NCI-H510A treated with DMSO at 0.1 percent for 48 hours (cell line): Measurements from ENCODE around the gene GPSM1.
"Not testable (repeated sequence)": the region's sequence is repeated elsewhere in the genome, so short reads cannot be mapped to it uniquely, and the experiment has no call there.

Experiments used
- DNase-seq: peaks from one replicate; lab custom pipeline; 2025; lab: John Stamatoyannopoulos, UW

The GPSM1 gene

DNA sequence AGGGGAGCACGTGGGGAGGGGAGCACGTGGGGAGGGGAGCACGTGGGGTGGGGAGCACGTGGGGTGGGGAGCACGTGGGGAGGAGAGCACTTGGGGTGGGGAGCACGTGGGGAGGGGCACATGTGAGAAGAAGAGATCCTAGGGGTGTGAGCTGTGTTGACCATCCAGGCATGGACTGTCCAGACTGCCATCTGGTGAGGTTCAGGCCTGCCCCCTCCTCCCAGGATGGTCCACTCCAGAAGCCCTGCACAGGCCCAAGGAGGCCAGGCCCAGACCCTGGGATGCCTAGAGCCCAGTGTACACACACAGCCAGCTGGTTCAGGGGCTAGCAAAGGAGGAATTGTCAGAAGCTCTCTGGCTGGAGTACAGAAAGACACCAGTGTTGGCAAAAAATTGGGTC is 70.3 kb downstream of the GPSM1 start:
- DNase-seq = no peak

- no peak for DNase-seq
Observed at GRCh38 chr9:136398286-136398685, 70.9 kb downstream of the GPSM1 start.

GRCh38 chr9:136399176-136400037 is 72.1 kb downstream of the GPSM1 start:
- DNase-seq = no peak

GRCh38 chr9:136400038-136400834 is 72.9 kb downstream of the GPSM1 start, which contains the start of gene SNAPC4:
TSS of gene SNAPC4 (minus strand) at chr9:136400170. CDS start at chr9:136398428, 1,742 bp downstream.
- peak; percentile 84 for DNase-seq

DNA sequence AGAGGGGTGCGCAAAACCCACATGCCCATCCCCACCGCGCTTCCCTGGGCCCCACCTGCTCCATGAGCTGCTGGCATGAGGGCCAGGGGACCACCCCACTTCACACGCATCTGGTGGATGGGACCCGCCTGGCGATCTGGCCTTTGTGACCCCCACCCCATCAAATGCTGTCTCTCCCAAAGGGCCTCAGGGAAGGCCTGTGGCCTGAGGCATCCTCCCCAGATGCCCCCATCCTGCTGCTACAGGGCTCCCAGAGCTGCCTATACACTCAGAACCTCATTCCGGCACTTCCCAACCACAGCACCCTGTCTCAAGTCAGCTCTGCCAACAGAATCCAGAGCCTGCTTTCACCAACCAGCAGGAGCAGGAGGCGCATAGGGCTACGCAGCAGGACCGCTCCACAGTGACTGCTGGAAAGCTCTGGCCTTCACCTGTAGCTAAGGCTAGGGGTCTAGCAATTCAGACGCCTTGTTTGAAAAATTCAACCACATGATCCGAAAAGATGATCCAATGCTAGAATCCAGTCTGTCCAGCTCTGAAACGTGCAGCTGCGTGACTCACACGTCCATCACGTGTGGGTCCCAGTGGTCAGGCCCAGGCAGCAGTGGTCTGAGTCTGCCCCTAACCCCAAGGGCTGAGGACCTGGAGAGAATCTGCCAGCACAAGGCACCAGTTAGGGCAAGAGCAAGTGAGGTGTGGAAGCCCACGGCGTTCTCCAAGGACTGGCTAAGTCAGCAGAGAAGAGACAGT is 74.0 kb downstream of the GPSM1 start:
- no peak for DNase-seq

- no peak for DNase-seq
Observed at GRCh38 chr9:136402067-136402466, 74.7 kb downstream of the GPSM1 start.

GRCh38 chr9:136403538-136403914 is 76.2 kb downstream of the GPSM1 start:
- DNase-seq = no peak

DNA sequence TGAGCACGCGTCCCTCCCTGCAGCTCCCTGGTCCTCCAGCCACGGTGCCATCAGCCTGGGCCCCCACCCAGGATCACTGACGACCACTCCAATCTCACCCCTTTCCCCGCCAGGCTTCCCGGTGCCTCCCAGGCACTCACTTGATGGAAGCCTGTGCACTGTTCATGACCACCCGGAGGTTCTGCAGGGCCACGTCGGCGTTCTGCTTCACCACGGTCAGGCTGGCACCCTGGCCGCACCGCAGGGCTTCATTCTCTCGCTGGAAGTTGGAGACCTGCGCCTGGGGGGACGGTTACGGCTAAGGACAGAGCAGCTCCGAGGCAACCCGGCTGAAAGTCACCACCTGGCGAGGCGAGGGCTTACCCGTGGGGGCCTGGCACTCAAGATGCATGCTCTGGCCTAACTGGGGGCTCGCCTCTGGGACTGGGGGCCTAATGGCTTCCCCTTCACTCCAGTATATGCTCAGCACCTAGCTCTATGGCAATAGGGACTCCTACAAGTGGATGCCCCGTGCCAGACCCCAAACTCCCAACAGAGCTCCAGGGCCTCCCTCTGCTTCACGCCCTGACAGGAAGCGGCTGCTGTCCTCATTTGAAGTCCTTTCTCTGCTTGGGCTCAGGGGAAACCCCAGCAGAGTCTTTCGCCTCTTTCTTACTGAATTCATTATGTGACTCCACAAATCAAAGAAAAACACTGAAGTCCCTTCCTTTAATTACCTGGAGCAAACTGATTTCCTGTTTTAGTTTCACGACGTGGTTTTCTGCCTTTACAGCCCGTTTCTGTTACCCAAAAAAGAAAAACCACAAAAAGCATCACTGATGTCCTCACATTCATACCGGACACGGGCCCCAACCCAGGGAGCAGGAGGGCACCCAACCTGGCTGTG is 76.8 kb downstream of the GPSM1 start:
- DNase-seq = no peak

DNA sequence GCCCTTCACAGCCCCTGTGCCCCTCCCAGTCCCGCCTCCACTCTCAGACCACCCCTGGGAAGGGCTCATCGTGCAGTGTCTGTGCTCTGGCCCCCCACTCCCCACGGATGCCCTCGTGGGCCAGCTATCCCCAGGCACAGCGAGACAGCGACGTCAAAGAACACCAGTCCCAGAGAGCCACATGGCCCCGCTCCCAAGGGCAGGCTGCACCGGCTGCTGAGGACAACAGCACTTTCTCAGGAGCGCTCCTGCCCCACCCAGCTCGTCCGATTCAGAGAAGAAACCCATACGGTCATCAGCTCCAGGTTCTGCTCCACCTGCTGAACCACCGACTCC is 77.4 kb downstream of the GPSM1 start:
- no peak for DNase-seq

DNA sequence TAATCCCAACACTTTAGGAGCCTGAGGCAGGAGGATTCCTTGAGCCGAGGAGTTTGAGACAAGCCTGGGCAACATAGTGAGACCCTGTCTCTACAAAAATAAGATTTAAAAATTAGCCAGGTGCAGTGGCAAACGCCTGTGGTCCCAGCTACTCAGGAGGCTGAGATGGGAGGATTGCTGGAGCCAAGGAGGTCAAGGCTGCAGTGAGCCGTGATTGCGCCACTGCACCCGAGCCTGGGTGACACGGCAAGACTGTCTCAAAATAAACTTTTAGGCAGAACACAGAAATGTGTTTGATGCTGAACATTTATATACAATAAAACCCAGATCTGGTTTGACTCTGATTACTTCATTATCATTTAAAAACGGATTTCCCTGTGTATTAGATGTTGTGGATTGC is 78.1 kb downstream of the GPSM1 start:
- no peak for DNase-seq

GRCh38 chr9:136405904-136406303 is 78.6 kb downstream of the GPSM1 start:
- not testable (repeated sequence) for DNase-seq

DNA sequence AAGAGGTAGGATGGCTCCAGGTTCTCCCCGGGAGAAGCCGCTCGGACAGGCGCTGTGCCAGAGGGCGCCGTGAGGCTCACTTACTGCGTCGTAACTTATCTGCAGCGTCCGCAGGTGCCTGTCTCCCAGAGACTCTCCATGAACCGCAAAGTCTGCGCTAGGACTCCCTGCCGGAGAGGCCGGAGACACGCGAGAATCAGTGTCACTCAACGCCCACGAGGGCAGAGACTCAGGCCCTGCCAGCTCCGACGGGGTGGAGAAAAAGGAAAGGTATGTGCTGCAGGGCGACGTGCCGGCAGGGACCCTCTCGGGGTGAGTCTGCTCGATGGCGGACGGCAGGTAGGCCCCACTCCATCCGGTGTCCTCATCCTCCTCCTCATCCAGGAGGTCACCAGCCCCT is 79.7 kb downstream of the GPSM1 start:
- DNase-seq = not testable (repeated sequence)

GRCh38 chr9:136407911-136408310 is 80.6 kb downstream of the GPSM1 start:
- no peak for DNase-seq
